Activated CD8-positive, alpha-beta memory T cell treated with anti-CD3 and anti-CD28 coated beads, Interleukin-2, amount 10 ng/mL, durations not matched to agents 7 days and 5 days (primary cell): ENCODE data around the gene DPPA3. TPM values are rescaled to one million over a fixed set of nuclear protein-coding genes. Genes with fewer than 3 reads are reported as not detected.
"Not testable (repeated sequence)": the region's sequence is repeated elsewhere in the genome, so short reads cannot be mapped to it uniquely, and the experiment has no call there.

Experiments used
- ATAC-seq: fragments of 150-1000 bp; cut with Tn5 transposase; one replicate; pipeline ENCODE4 v1.10.0; 2021; ENCODE audit warnings: moderate library complexity
- CTCF ChIA-PET: fragments of 350-600 bp; sonication (Branson Sonifier 250); formaldehyde crosslinking; loops from one replicate; lab custom pipeline; 2021; ENCODE audit warnings: antibody characterized with exemption; lab: Charles Lee
- DNase-seq: peaks from one replicate; pipeline ENCODE4 v3.0.0-alpha.2; 2020
- H3K27ac Mint-ChIP-seq: one replicate; pipeline ENCODE4 v1.8.0; 2021; ENCODE audit warnings: mild to moderate bottlenecking, mixed read lengths
- H3K27me3 Mint-ChIP-seq: one replicate; pipeline ENCODE4 v1.8.0; 2021; ENCODE audit warnings: mixed read lengths
- H3K36me3 Mint-ChIP-seq: one replicate; pipeline ENCODE4 v1.8.0; 2021; ENCODE audit warnings: mild to moderate bottlenecking, mixed read lengths
- H3K4me1 Mint-ChIP-seq: one replicate; pipeline ENCODE4 v1.8.0; 2021; ENCODE audit warnings: mixed read lengths
- H3K4me3 Mint-ChIP-seq: one replicate; pipeline ENCODE4 v1.8.0; 2021; ENCODE audit warnings: mild to moderate bottlenecking, moderate library complexity, mixed read lengths
- H3K9me3 Mint-ChIP-seq: one replicate; pipeline ENCODE4 v1.8.0; 2022; ENCODE audit warnings: low read depth, mixed read lengths
- total RNA-seq, 2 experiments: library from RNA; stranded (reverse); gene quantifications; one replicate each; pipeline ENCODE4 v1.2.3, GENCODE V29; 2021

DPPA3 gene
- total RNA-seq = not detected

DNA sequence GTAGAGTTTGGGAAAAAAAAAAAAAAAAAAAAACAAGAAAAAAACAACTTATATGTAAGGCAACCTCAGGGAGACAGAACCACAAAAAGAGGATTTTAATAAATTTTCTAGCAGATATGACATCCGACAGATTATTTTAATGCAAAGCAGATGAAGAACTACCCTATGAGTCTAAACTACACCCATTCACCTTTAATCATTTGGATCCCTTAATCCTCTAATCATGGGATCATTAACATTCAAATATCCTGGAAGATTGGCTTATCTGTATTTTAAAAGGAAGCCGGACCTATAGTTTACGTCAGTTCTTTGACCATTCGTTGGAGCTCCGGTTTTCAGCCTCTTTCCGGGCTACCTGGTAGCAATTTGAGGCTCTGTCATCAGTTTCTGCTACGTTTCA lies at the start of gene DPPA3:
Gene DPPA3 (plus strand): TSS at position 301 of the 400 bp plus-strand sequence. CDS start 138 bp downstream, outside the sequence.
- no peak within 1 kb of the TSS for H3K4me3 Mint-ChIP-seq
- H3K27me3 Mint-ChIP-seq = peaks cover 6% of the 10 kb centered on the region
- H3K36me3 Mint-ChIP-seq = no peaks in the 10 kb centered on the region
- CTCF ChIA-PET = no interaction called here
- no peak within 1 kb of the TSS for H3K27ac Mint-ChIP-seq
- no peak for DNase-seq
- H3K4me1 Mint-ChIP-seq = no peaks in the 10 kb centered on the region
- no peaks in the 10 kb centered on the region for H3K9me3 Mint-ChIP-seq
- ATAC-seq = no peak

DNA sequence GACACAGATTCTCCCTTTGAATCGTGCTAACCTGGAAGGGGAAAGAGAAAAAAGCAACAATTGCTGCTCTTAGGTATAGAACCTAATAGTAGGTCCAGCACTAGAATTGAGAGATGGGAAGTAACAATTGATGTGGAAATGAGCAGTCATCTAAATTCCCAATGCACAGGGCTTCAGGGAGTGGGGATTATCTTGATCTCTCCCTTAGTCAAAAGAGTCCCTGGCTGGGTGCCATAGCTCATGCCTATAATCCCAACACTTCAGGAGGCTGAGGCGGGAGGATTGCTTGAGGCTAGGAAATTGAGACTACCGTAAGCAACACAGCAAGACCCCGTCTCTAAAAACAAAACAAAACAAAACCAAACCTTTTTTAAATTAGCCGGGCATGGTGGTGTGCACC lies 49.5 kb upstream of the DPPA3 start:
- CTCF ChIA-PET = no interaction called here
- H3K9me3 Mint-ChIP-seq = no peaks in the 10 kb centered on the region
- H3K4me3 Mint-ChIP-seq = no peak overlapping the region
- H3K27ac Mint-ChIP-seq = no peak overlapping the region
- peaks cover 2% of the 10 kb centered on the region for H3K27me3 Mint-ChIP-seq
- ATAC-seq (no peak), DNase-seq (no peak)
- no peaks in the 10 kb centered on the region for H3K36me3 Mint-ChIP-seq
- no peaks in the 10 kb centered on the region for H3K4me1 Mint-ChIP-seq

DNA sequence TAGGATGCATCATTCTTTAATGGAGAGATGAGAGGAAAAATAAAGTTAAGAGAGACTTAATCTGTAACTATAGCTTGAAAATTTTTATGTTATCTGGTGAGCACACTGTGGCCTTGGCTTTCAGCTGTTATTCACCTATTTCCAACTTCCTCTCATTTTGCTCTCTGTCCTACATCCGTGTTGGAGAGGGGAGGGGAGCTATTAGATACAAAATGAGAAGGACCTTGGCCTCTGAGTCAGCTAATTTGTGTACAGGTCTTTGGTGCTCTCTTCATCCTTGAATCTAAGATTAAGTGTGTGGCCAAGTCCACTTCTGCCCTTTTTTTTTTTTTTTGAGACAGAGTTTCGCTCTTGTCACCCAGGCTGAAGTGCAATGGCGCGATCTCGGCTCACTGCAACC lies 44.6 kb upstream of the DPPA3 start:
- H3K27me3 Mint-ChIP-seq = peaks cover 2% of the 10 kb centered on the region
- H3K4me1 Mint-ChIP-seq = no peaks in the 10 kb centered on the region
- H3K9me3 Mint-ChIP-seq = no peaks in the 10 kb centered on the region
- no peak overlapping the region for H3K4me3 Mint-ChIP-seq
- H3K27ac Mint-ChIP-seq = no peak overlapping the region
- DNase-seq (no peak), ATAC-seq (no peak)
- CTCF ChIA-PET = no interaction called here
- H3K36me3 Mint-ChIP-seq = no peaks in the 10 kb centered on the region

DNA sequence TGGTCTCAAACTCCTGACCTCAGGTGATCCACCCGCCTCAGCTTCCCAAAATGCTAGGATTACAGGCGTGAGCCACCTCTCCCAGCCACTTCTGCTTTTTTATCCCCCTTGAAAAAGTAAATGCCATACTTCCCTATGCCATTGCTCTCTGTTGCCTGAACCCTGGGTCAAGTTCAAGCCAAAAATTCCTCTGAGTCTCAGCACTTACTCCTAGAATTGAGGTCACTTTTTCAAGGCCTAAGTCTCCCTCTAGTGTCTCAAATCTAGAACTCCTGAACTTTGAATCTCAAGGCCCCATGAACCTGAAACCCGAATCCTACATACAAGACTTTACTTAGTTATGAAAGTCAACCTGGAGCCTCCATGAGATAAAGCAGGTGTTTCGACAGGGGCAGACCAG lies 44.1 kb upstream of the DPPA3 start:
- DNase-seq = no peak
- no peaks in the 10 kb centered on the region for H3K9me3 Mint-ChIP-seq
- ATAC-seq = no peak
- no peak overlapping the region for H3K27ac Mint-ChIP-seq
- H3K27me3 Mint-ChIP-seq = peaks cover 2% of the 10 kb centered on the region
- H3K36me3 Mint-ChIP-seq = no peaks in the 10 kb centered on the region
- CTCF ChIA-PET = no interaction called here
- no peak overlapping the region for H3K4me3 Mint-ChIP-seq
- no peaks in the 10 kb centered on the region for H3K4me1 Mint-ChIP-seq

DNA sequence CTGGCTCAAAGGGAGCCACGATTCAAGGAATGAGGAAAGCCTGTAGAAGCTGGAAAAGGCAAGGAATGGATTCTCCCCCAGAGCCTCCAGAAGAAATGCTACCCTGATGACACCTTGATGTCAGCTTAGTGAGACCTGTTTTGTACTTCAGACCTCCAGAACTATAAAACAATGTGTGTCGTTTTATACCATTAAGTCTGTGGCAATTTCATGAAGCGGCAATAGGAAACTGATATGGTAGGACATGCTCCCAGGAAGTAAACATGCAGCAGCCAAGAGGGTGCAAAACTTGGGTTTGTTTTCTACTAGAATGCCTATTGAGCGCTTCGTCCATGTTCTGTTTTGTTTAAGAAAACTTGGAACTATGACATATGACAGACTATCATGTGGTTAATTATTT lies 43.1 kb upstream of the DPPA3 start:
- Mint-ChIP-seq H3K27ac (no peak overlapping the region), H3K4me3 (no peak overlapping the region), H3K9me3 (no peaks in the 10 kb centered on the region), H3K36me3 (no peaks in the 10 kb centered on the region), H3K4me1 (no peaks in the 10 kb centered on the region), H3K27me3 (peaks cover 2% of the 10 kb centered on the region)
- DNase-seq (no peak), ATAC-seq (no peak)
- CTCF ChIA-PET = interaction anchor here (0.6 kb wide), 1 partner anchor 15 kb away, joined by 3 read pairs; no protein-coding TSS in a partner anchor

DNA sequence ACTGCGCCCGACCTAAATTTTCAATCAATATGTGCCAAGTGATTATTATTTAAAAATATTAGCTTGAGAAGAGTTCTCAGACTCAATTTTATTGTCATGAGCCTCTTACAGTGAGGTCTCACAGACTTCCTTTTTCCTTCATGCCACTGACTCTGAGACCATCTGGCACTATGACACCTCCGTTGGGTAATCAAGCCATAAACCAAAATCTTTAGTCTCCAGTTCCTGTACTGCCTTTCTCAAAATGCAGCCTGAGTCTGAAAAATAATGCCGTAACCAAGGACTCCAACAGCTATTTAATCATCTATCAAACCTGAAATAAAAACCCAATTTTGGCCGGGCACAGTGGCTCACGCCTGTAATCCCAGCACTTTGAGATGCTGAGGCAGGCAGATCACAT lies 35.8 kb upstream of the DPPA3 start:
- not testable (repeated sequence) for H3K27ac Mint-ChIP-seq, H3K27me3 Mint-ChIP-seq, H3K9me3 Mint-ChIP-seq, H3K4me3 Mint-ChIP-seq, H3K4me1 Mint-ChIP-seq, ATAC-seq, DNase-seq, H3K36me3 Mint-ChIP-seq
- CTCF ChIA-PET = interaction anchor here (5.6 kb wide), 1 partner anchor 132 kb away, joined by 47 read pairs; no protein-coding TSS in a partner anchor

DNA sequence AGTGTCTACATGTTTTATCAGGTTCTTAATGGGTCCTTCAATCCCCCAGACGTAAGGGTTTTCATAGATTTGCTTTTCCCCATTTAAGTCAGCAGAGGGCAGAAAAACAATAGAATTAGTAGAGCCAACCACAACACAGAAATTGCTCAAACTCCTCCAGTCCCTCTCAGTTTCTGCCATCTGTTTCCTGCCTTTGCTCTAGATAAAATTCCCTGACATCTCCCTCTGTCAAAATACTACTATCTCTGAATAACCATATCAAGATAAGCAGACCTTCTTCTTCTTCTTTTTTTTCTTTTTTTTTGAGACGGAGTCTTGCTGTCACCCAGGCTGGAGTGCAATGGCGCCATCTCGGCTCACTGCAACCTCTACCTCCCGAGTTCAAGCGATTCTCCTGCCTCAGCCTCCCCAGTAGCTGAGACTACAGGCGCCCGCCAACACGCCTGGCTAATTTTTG lies 33.8 kb upstream of the DPPA3 start:
- H3K9me3 Mint-ChIP-seq, H3K27me3 Mint-ChIP-seq, H3K4me1 Mint-ChIP-seq, DNase-seq, H3K36me3 Mint-ChIP-seq, H3K27ac Mint-ChIP-seq: not testable (repeated sequence)
- CTCF ChIA-PET = interaction anchor here (5.6 kb wide), 1 partner anchor 130 kb away, joined by 47 read pairs; no protein-coding TSS in a partner anchor
- peak overlapping the region; percentile 40 for H3K4me3 Mint-ChIP-seq
- peak; percentile 42 for ATAC-seq

DNA sequence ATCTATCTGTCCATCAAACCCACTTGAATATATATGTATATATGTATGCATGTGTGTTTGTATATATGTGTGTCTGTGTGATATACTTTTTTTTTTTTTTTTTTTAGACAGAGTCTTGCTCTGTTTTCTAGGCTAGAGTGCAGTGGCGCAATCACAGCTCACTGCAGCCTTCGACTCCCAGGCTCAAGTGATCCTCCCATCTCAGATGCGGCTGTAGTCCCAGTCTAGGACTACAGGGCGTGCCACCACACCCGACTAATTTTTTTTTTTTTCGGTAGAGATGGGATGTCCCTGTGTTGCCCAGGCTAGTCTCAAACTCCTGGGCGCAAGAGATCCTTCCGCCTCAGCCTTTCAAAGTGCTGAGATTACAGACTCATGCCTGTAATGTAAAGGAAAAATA lies 32.5 kb upstream of the DPPA3 start:
- DNase-seq = no peak
- no peak for ATAC-seq
- CTCF ChIA-PET = interaction anchor here (1.0 to 5.6 kb wide), 2 partner anchors 37 to 129 kb away, joined by 3 to 47 read pairs; no protein-coding TSS in a partner anchor
- Mint-ChIP-seq H3K9me3 (no peaks in the 10 kb centered on the region), H3K36me3 (no peaks in the 10 kb centered on the region), H3K4me3 (no peak overlapping the region), H3K27ac (no peak overlapping the region), H3K27me3 (peaks cover 7% of the 10 kb centered on the region), H3K4me1 (peaks cover 5% of the 10 kb centered on the region)

DNA sequence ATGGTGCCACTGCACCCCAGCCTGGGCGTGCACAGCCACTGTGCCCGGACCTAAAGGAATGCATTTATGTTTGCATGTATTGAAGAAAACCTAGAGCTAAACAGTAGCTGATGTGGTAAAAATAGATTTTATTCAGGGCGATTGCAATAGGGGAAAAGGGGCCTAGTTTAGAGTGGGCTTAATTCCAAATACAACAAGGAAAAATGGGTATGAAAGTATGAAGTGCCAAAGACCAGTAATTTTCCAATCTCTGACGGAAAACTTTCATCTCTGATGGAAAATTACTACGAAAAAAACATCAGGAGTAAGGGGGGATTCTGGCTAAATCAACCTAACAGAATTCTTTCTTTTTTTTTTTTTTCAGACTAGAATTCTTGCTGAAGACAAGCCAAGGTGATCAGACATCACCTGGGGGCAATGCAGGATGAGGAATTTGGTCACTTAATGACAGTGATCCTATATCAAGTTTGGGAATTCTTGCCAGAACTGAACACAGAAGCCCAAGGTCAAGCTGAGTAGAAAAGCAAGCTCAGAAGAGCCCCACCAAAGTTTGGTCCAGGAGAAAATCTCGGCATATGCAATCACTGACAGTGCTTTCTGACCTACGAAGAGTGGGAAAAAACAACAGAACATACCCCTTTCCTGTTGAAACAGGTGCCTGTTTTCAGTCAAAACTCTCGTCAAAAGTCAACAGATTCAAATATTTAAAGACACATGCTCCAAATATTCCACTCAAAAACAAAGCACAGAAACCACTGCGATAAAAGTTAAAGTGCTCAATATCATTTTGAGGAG lies 31.8 kb upstream of the DPPA3 start:
- H3K36me3 Mint-ChIP-seq = no peaks in the 10 kb centered on the region
- CTCF ChIA-PET = interaction anchor here (1.0 to 5.6 kb wide), 2 partner anchors 38 to 128 kb away, joined by 3 to 47 read pairs; no protein-coding TSS in a partner anchor
- H3K4me3 Mint-ChIP-seq = no peak overlapping the region
- DNase-seq (no peak), ATAC-seq (no peak)
- peaks cover 5% of the 10 kb centered on the region for H3K4me1 Mint-ChIP-seq
- no peaks in the 10 kb centered on the region for H3K9me3 Mint-ChIP-seq
- no peak overlapping the region for H3K27ac Mint-ChIP-seq
- H3K27me3 Mint-ChIP-seq = peaks cover 7% of the 10 kb centered on the region

DNA sequence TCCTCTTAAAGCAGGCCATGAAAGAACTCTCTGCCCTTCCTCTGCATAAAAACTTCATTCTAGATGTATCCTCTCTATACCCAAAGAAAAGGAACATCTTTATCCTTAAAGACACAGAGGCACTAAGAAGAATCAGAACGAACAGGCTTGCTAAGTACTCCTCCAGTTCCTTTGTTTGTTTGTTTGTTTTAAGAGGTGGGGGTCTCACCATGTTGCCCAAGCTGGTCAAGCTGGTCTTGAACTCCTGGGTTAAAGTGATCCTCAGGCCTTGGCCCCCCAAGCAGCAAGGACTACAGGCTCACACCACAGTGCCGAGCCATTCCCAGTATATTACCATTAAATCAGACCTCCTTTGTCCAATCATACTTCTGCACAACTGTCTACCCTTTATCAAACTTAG lies 29.7 kb upstream of the DPPA3 start:
- H3K36me3 Mint-ChIP-seq = no peaks in the 10 kb centered on the region
- H3K4me1 Mint-ChIP-seq = peaks cover 5% of the 10 kb centered on the region
- H3K4me3 Mint-ChIP-seq = no peak overlapping the region
- DNase-seq = no peak
- CTCF ChIA-PET = no interaction called here
- no peaks in the 10 kb centered on the region for H3K9me3 Mint-ChIP-seq
- H3K27me3 Mint-ChIP-seq = peaks cover 2% of the 10 kb centered on the region
- H3K27ac Mint-ChIP-seq = no peak overlapping the region
- no peak for ATAC-seq

DNA sequence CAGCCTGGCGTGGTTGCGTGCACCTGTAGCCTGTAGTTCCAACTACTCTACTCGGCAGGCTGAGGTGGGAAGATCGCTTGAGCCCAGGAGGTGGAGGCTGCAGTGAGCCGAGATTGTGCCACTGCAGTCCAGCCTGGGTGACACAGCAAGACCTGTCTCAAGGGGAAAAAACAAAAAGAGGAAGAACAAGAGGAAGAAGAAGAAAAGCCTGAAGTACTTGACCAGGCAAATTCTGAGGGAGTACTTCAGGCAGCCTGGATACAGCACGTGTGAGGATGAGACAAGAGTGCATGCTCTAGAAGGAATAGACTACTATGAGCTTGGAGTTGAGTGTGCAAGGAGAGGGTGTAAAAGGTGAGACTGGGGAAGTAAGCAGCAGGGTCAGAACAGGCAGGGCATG lies 17.4 kb upstream of the DPPA3 start:
- no peaks in the 10 kb centered on the region for H3K36me3 Mint-ChIP-seq
- CTCF ChIA-PET = no interaction called here
- no peak for DNase-seq
- ATAC-seq = no peak
- no peak overlapping the region for H3K4me3 Mint-ChIP-seq
- peaks cover 18% of the 10 kb centered on the region for H3K27me3 Mint-ChIP-seq
- no peaks in the 10 kb centered on the region for H3K4me1 Mint-ChIP-seq
- no peak overlapping the region for H3K27ac Mint-ChIP-seq
- H3K9me3 Mint-ChIP-seq = no peaks in the 10 kb centered on the region

DNA sequence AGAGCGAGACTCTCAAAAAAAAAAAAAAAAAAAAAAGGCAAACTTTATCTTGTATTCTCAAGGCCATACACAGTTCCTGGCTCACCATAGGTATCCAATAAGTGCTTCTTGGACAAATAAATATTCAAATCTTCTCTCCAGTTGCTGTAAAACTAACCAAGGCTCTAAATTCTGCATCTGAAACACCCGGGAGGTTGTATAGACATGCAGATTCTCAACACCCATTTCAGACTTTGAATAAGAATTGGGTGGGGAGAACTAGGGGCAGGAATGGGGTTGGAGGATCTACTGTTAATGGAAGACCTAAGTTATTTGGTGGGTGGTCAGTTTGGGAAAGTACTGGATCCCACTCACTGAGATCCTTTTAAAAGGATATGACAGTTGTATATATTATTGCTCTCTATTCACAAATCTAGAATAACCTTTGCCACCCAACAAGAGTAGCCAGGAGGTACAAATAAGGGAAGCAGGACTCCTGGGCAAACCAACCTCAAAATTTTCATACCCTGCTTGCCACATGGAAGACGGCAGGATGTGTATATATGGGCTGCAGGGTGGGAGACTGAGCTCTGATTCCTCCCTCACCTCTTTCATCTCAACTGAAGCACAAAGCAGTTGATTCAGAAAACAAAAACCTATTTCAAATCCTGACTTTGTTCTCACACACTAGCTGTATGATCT lies 16.5 kb upstream of the DPPA3 start:
- no peak overlapping the region for H3K4me3 Mint-ChIP-seq
- no peak overlapping the region for H3K27ac Mint-ChIP-seq
- ATAC-seq = no peak
- H3K27me3 Mint-ChIP-seq = peaks cover 18% of the 10 kb centered on the region
- no peaks in the 10 kb centered on the region for H3K4me1 Mint-ChIP-seq
- H3K9me3 Mint-ChIP-seq = no peaks in the 10 kb centered on the region
- H3K36me3 Mint-ChIP-seq = no peaks in the 10 kb centered on the region
- CTCF ChIA-PET = no interaction called here
- no peak for DNase-seq

DNA sequence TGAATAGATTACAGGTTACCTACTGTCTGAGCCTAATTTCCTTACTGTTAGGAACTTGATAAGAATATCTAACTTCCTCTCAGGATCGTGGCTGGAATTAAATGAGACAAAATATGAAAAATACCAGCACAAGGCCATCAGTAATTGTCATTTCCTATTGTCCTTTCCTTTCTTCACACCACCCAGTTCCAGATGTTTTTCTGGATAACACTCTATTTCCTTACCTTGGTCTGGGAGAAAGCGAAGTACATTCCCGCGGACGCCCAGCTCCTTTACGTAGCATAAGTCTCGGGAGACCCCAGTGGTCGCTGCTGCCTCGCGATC lies 16.0 kb upstream of the DPPA3 start:
- H3K27ac Mint-ChIP-seq = no peak overlapping the region
- H3K4me1 Mint-ChIP-seq = no peaks in the 10 kb centered on the region
- H3K36me3 Mint-ChIP-seq = no peaks in the 10 kb centered on the region
- DNase-seq = no peak
- CTCF ChIA-PET = interaction anchor here (0.9 kb wide), 1 partner anchor 113 kb away, joined by 4 read pairs; no protein-coding TSS in a partner anchor
- no peak for ATAC-seq
- H3K9me3 Mint-ChIP-seq = no peaks in the 10 kb centered on the region
- no peak overlapping the region for H3K4me3 Mint-ChIP-seq
- H3K27me3 Mint-ChIP-seq = peaks cover 18% of the 10 kb centered on the region
